Caco-2 (cell line): ENCODE data around the gene ZBTB38. TPM values are rescaled to one million over a fixed set of nuclear protein-coding genes. Genes with fewer than 3 reads are reported as not detected.

Source experiments
- BruUV-seq: library from RNA; stranded (reverse); fragments of 400-500 nt; replicated peaks from 2 replicates; lab custom pipeline; 2021; lab: Mats Ljungman, UMichigan
- CTCF ChIA-PET: fragments of 300-600 bp; sonication (Branson Sonifier 250); formaldehyde crosslinking; loops from one replicate; lab custom pipeline; 2022; ENCODE audit warnings: antibody characterized with exemption; lab: Charles Lee
- POLR2A ChIA-PET: fragments of 300-600 bp; sonication (Branson Sonifier 250); formaldehyde crosslinking; loops from one replicate; lab custom pipeline; 2022; ENCODE audit warnings: antibody characterized with exemption; lab: Charles Lee
- DNase-seq, 2 experiments: peaks; one replicate each; pipeline versions ENCODE4 v3.0.0 to v3.0.0-alpha.2; 2020 to 2022
- H3K27me3 ChIP-seq: replicated peaks from 2 replicates; pipeline ENCODE4 v1.6.0; 2011; ENCODE audit warnings: low read length; ENCODE audit not compliant: control insufficient read depth, insufficient read depth
- H3K36me3 ChIP-seq: 2 replicates; pipeline ENCODE4 v1.5.1; 2011; ENCODE audit warnings: low read length; ENCODE audit not compliant: control insufficient read depth, insufficient read depth
- H3K4me1 ChIP-seq: fragments of 250-450 bp; sonication (Bioruptor Pico); 2 replicates; pipeline ENCODE4 v1.5.1; 2020; ENCODE audit warnings: mild to moderate bottlenecking
- H3K4me3 ChIP-seq: 2 replicates; pipeline ENCODE4 v1.5.1; 2011; ENCODE audit warnings: low read depth, mild to moderate bottlenecking, control low read depth, low read length
- H3K9me3 ChIP-seq: fragments of 250-450 bp; sonication (Bioruptor Pico); 2 replicates; pipeline ENCODE4 v1.5.1; 2020; ENCODE audit warnings: mild to moderate bottlenecking, moderate library complexity
- H3K27ac Mint-ChIP-seq: one replicate; pipeline ENCODE4 v1.8.0; 2022; ENCODE audit warnings: mixed read lengths; ENCODE audit not compliant: unreplicated experiment
- H3K27me3 Mint-ChIP-seq: one replicate; pipeline ENCODE4 v1.8.0; 2022; ENCODE audit warnings: mixed read lengths; ENCODE audit not compliant: insufficient read depth, unreplicated experiment
- H3K36me3 Mint-ChIP-seq: one replicate; pipeline ENCODE4 v1.8.0; 2022; ENCODE audit warnings: mild to moderate bottlenecking, mixed read lengths; ENCODE audit not compliant: insufficient read depth, unreplicated experiment
- H3K4me1 Mint-ChIP-seq: one replicate; pipeline ENCODE4 v1.8.0; 2022; ENCODE audit warnings: low read depth, mixed read lengths; ENCODE audit not compliant: unreplicated experiment
- H3K4me3 Mint-ChIP-seq: one replicate; pipeline ENCODE4 v1.8.0; 2022; ENCODE audit warnings: mild to moderate bottlenecking, moderate library complexity, mixed read lengths; ENCODE audit not compliant: unreplicated experiment
- H3K9me3 Mint-ChIP-seq: one replicate; pipeline ENCODE4 v1.8.0; 2022; ENCODE audit warnings: mixed read lengths; ENCODE audit not compliant: unreplicated experiment
- CTCF ChIP-seq, 2 experiments: fragments of 200-600 bp in 1 of 2; IDR thresholded peaks; 1 replicate in 1 of 2; 2 replicates in 1 of 2; pipeline versions ENCODE4 v1.5.1 to v1.8.0; 2011 to 2022; ENCODE audit warnings: antibody characterized with exemption in 1 of 2, control low read depth in 1 of 2, inconsistent platforms in 1 of 2, low read depth in 1 of 2, low read length in 1 of 2, mild to moderate bottlenecking in 1 of 2, moderate library complexity in 1 of 2; ENCODE audit not compliant: insufficient read depth in 1 of 2, severe bottlenecking in 1 of 2, unreplicated experiment in 1 of 2
- intact Hi-C: fragments of 100-400 bp; cut with micrococcal nuclease; formaldehyde crosslinking; loops from one replicate; pipeline ENCODE4 v1.10.0; 2022; ENCODE audit not compliant: unreplicated experiment
- total RNA-seq: library from RNA; stranded (reverse); gene quantifications from 2 replicates; pipeline ENCODE4 v1.2.3, GENCODE V29; 2022

Gene ZBTB38
- total RNA-seq, 1 experiment from 2014 or later, result 74.1 TPM

GRCh38 chr3:141386126-141386488, 17.8 kb downstream of the ZBTB38 start:
- Mint-ChIP-seq H3K4me1 (peaks cover 8% of the 10 kb centered on the region), H3K27ac (no peak overlapping the region), H3K9me3 (no peaks in the 10 kb centered on the region), H3K4me3 (no peak overlapping the region), H3K27me3 (no peaks in the 10 kb centered on the region), H3K36me3 (peaks cover 42% of the 10 kb centered on the region)
- CTCF ChIA-PET, result interaction anchor here (1.1 kb wide), 1 partner anchor 66 kb away, joined by 3 read pairs; no protein-coding TSS in a partner anchor
- Histone ChIP-seq H3K27me3 (no peaks in the 10 kb centered on the region), H3K4me3 (no peak overlapping the region), H3K36me3 (peaks cover 1% of the 10 kb centered on the region; the same call in 1 of the 2 replicates), H3K4me1 (peaks cover under 1% of the 10 kb centered on the region; the same call in 1 of the 2 replicates), H3K9me3 (no peaks in the 10 kb centered on the region)
- TF ChIP-seq CTCF (IDR thresholded peaks at IDR 0.05; ENCODE audit: insufficient read depth in 1 of 2, low read depth in 1 of 2, low read length in 1 of 2, severe bottlenecking in 1 of 2, unreplicated experiment in 1 of 2), result no peak
- DNase-seq, result no peak
- POLR2A ChIA-PET, result no interaction called here
- no TSS peak for BruUV-seq
- intact Hi-C loops, result no loop called here

DNA sequence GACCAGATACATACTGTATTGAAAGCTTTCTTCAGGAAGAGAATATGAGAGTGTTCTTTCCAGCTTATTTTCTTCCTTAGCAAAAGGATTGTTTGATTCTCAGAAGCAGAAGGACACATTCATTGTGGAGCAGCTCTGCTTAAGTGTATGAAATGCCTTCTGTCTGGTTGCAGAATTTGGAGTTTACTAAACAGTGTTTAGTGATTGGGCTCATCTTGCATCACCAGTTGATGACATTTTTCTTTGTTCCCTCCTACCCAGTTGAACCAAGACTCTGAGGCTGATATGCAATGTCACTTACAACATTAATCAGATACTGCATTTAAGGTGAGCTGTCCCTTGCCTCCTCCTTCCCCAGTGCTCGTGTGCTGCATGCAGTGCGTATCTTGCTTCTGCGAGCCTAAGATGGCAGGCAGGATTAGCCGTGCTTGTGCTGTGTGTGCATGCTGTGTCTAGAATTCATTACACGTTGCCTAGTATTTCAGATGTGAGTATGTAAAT, 18.4 kb downstream of the ZBTB38 start:
- intact Hi-C loops, result no loop called here
- no peak for TF ChIP-seq CTCF (IDR thresholded peaks at IDR 0.05; ENCODE audit: insufficient read depth in 1 of 2, low read depth in 1 of 2, low read length in 1 of 2, severe bottlenecking in 1 of 2, unreplicated experiment in 1 of 2)
- no peaks in the 10 kb centered on the region for H3K9me3 ChIP-seq
- H3K27ac Mint-ChIP-seq, result no peak overlapping the region
- peaks cover 5% of the 10 kb centered on the region; the same call in 1 of the 2 replicates for H3K4me1 ChIP-seq
- peaks cover 8% of the 10 kb centered on the region for H3K4me1 Mint-ChIP-seq
- H3K27me3 Mint-ChIP-seq, result no peaks in the 10 kb centered on the region
- H3K4me3 Mint-ChIP-seq, result no peak overlapping the region
- no peaks in the 10 kb centered on the region for H3K9me3 Mint-ChIP-seq
- BruUV-seq, result no TSS peak
- H3K27me3 ChIP-seq, result no peaks in the 10 kb centered on the region
- CTCF ChIA-PET, result interaction anchor here (1.1 kb wide), 1 partner anchor 65 kb away, joined by 3 read pairs; no protein-coding TSS in a partner anchor
- peaks cover 36% of the 10 kb centered on the region for H3K36me3 Mint-ChIP-seq
- H3K4me3 ChIP-seq, result no peak overlapping the region
- POLR2A ChIA-PET, result no interaction called here
- H3K36me3 ChIP-seq, result no peaks in the 10 kb centered on the region
- no peak for DNase-seq

- H3K4me1 ChIP-seq, result peaks cover 5% of the 10 kb centered on the region; the same call in 1 of the 2 replicates
- H3K4me3 Mint-ChIP-seq, result no peak overlapping the region
- BruUV-seq, result no TSS peak
- no peak for DNase-seq
- H3K27ac Mint-ChIP-seq, result no peak overlapping the region
- H3K36me3 Mint-ChIP-seq, result peaks cover 29% of the 10 kb centered on the region
- H3K4me3 ChIP-seq, result no peak overlapping the region
- intact Hi-C loops, result no loop called here
- TF ChIP-seq CTCF (IDR thresholded peaks at IDR 0.05; ENCODE audit: insufficient read depth in 1 of 2, low read depth in 1 of 2, low read length in 1 of 2, severe bottlenecking in 1 of 2, unreplicated experiment in 1 of 2), result no peak
- no peaks in the 10 kb centered on the region for H3K27me3 Mint-ChIP-seq
- ChIA-PET CTCF (no interaction called here), POLR2A (no interaction called here)
- no peaks in the 10 kb centered on the region for H3K36me3 ChIP-seq
- H3K9me3 ChIP-seq, result no peaks in the 10 kb centered on the region
- H3K9me3 Mint-ChIP-seq, result no peaks in the 10 kb centered on the region
- H3K27me3 ChIP-seq, result no peaks in the 10 kb centered on the region
- H3K4me1 Mint-ChIP-seq, result peaks cover 9% of the 10 kb centered on the region
Measured at GRCh38 chr3:141387516-141387915, 19.2 kb downstream of the ZBTB38 start.
